Activated CD8-positive, alpha-beta T cell treated with anti-CD3 and anti-CD28 coated beads for 36 hours (primary cell): ENCODE data around the gene NKAIN2. TPM values are rescaled to one million over a fixed set of nuclear protein-coding genes. Genes with fewer than 3 reads are reported as not detected.

Source experiments
- ATAC-seq: fragments of 200-7000 bp; cut with Tn5 transposase; one replicate; pipeline ENCODE4 v1.10.0; 2021; ENCODE audit warnings: mild to moderate bottlenecking, moderate library complexity
- CTCF ChIA-PET: fragments of 350-600 bp; sonication (Branson Sonifier 250); formaldehyde crosslinking; loops from one replicate; lab custom pipeline; 2021; ENCODE audit warnings: antibody characterized with exemption; lab: Charles Lee
- POLR2A ChIA-PET: fragments of 350-600 bp; sonication (Branson Sonifier 250); formaldehyde crosslinking; loops from one replicate; lab custom pipeline; 2021; ENCODE audit warnings: antibody characterized with exemption; lab: Charles Lee
- DNase-seq: peaks from one replicate; pipeline ENCODE4 v3.0.0-alpha.2; 2020
- H3K27ac Mint-ChIP-seq: one replicate; pipeline ENCODE4 v1.8.0; 2021; ENCODE audit warnings: mild to moderate bottlenecking, mixed read lengths
- H3K27me3 Mint-ChIP-seq: one replicate; pipeline ENCODE4 v1.8.0; 2021; ENCODE audit warnings: mixed read lengths
- H3K36me3 Mint-ChIP-seq: one replicate; pipeline ENCODE4 v1.8.0; 2021; ENCODE audit warnings: low read depth, mixed read lengths
- H3K4me1 Mint-ChIP-seq: one replicate; pipeline ENCODE4 v1.8.0; 2021; ENCODE audit warnings: low read depth, mixed read lengths
- H3K4me3 Mint-ChIP-seq: one replicate; pipeline ENCODE4 v1.8.0; 2021; ENCODE audit warnings: mild to moderate bottlenecking, moderate library complexity, mixed read lengths
- H3K9me3 Mint-ChIP-seq: one replicate; pipeline ENCODE4 v1.8.0; 2021; ENCODE audit warnings: mixed read lengths
- intact Hi-C: fragments of 100-400 bp; cut with micrococcal nuclease; formaldehyde crosslinking; loops from one replicate; pipeline ENCODE4 v1.10.0; 2022
- total RNA-seq, 2 experiments: library from RNA; stranded (reverse); gene quantifications; one replicate each; pipeline ENCODE4 v1.2.3, GENCODE V29; 2021
- TF ChIP-seq, protein P1 (sequence below): fragments of 200-600 bp; IDR thresholded peaks from one replicate; pipeline ENCODE4 v1.8.0; 2022; ENCODE audit warnings: antibody characterized with exemption, mild to moderate bottlenecking

NKAIN2 gene
- total RNA-seq, 2 experiments from 2014 or later = not detected

DNA sequence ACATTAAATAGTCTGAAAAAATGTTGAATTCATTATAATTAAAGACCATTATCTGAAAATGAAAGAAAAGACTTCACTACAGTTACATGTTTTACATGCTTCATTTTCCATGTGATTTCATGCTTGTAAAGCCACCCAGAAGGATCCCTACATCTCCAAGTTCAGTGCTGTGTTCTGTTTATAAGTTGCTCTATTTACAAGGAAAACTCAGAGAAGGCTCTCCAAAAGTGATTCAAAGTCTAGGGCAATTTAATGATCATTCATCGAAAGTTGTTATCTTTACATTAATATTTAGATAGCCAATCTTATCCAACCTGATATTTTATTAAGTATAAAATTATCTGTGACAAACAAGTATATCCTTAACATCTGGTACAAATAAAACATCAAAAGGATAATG lies 663.7 kb downstream of the NKAIN2 start:
- no peak for ATAC-seq
- no peaks in the 10 kb centered on the region for H3K9me3 Mint-ChIP-seq
- POLR2A ChIA-PET = no interaction called here
- H3K4me1 Mint-ChIP-seq = no peaks in the 10 kb centered on the region
- CTCF ChIA-PET = no interaction called here
- no peak overlapping the region for H3K4me3 Mint-ChIP-seq
- no peak overlapping the region for H3K27ac Mint-ChIP-seq
- TF ChIP-seq, protein P1, sequence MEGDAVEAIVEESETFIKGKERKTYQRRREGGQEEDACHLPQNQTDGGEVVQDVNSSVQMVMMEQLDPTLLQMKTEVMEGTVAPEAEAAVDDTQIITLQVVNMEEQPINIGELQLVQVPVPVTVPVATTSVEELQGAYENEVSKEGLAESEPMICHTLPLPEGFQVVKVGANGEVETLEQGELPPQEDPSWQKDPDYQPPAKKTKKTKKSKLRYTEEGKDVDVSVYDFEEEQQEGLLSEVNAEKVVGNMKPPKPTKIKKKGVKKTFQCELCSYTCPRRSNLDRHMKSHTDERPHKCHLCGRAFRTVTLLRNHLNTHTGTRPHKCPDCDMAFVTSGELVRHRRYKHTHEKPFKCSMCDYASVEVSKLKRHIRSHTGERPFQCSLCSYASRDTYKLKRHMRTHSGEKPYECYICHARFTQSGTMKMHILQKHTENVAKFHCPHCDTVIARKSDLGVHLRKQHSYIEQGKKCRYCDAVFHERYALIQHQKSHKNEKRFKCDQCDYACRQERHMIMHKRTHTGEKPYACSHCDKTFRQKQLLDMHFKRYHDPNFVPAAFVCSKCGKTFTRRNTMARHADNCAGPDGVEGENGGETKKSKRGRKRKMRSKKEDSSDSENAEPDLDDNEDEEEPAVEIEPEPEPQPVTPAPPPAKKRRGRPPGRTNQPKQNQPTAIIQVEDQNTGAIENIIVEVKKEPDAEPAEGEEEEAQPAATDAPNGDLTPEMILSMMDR = no peak
- H3K36me3 Mint-ChIP-seq = no peaks in the 10 kb centered on the region
- no peaks in the 10 kb centered on the region for H3K27me3 Mint-ChIP-seq
- intact Hi-C loops = no loop called here
- no peak for DNase-seq

DNA sequence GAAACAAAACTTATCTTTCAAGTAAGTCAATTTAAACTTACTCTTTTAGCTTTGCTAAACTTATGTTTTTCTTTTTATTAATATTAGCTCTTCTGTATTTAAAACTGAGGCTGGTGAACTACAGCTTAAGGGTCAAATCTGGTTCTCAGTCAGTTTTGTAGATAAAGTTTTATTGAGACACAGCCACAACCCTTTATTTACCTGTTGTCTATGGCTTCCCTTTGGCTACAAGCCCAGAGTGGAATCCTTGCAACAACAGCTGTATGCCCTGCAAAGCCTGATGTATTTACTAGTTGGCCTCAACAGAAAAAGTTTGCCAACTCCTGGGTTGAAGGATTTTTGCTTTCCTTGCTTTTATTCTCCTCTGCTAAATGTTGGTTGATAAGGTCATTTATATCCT lies 667.1 kb downstream of the NKAIN2 start:
- intact Hi-C loops = no loop called here
- Mint-ChIP-seq H3K36me3 (no peaks in the 10 kb centered on the region), H3K4me1 (no peaks in the 10 kb centered on the region), H3K27me3 (no peaks in the 10 kb centered on the region), H3K4me3 (no peak overlapping the region), H3K27ac (no peak overlapping the region), H3K9me3 (no peaks in the 10 kb centered on the region)
- ChIA-PET CTCF (no interaction called here), POLR2A (no interaction called here)
- ATAC-seq (no peak), DNase-seq (no peak)
- TF ChIP-seq, protein P1 = no peak

DNA sequence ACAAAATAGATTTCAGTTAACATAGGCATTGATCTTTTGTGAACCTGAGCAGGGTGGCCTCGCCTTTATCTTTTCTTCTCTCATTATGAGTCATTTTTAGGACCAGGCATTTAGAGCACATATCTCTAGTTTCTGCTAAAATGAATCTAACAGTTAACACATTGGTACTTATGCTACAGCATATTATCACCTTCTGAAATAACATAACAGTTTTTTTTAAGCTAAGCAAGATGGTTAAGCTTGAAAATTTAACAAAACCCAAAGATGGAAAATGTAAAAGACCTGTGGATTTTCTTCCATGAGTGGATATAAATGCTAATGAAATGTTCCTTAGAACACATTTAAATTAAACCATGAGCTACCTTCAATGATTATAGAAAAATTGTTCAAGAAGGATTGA lies 671.5 kb downstream of the NKAIN2 start:
- no peaks in the 10 kb centered on the region for H3K27me3 Mint-ChIP-seq
- ATAC-seq = no peak
- H3K4me3 Mint-ChIP-seq = no peak overlapping the region
- no peaks in the 10 kb centered on the region for H3K9me3 Mint-ChIP-seq
- no peaks in the 10 kb centered on the region for H3K36me3 Mint-ChIP-seq
- H3K4me1 Mint-ChIP-seq = no peaks in the 10 kb centered on the region
- ChIA-PET POLR2A (no interaction called here), CTCF (interaction anchor here (1.6 kb wide), 1 partner anchor 11 kb away, joined by 3 read pairs; no protein-coding TSS in a partner anchor)
- DNase-seq = no peak
- H3K27ac Mint-ChIP-seq = no peak overlapping the region
- intact Hi-C loops = no loop called here
- TF ChIP-seq, protein P1 = no peak

DNA sequence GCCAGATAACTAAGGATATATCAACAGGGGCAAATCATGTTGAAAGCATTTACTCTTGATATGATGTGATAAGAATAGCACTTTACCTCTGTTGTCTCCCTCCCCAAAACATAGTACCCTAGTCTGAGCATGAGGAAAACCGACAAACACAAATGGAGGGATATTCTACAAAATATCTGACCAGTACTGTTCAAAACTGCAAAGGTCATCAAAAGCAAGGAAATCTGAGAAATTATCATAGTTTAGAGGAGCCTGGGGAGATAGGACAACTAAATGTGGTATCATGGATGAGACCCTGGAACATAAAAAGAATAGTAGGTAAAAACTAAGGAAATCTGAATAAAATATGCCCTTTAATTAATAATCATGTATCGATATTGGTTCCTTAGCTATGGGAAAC lies 675.2 kb downstream of the NKAIN2 start:
- DNase-seq (no peak), ATAC-seq (no peak)
- no peaks in the 10 kb centered on the region for H3K36me3 Mint-ChIP-seq
- H3K27ac Mint-ChIP-seq = no peak overlapping the region
- TF ChIP-seq, protein P1 = no peak
- H3K9me3 Mint-ChIP-seq = no peaks in the 10 kb centered on the region
- H3K4me1 Mint-ChIP-seq = no peaks in the 10 kb centered on the region
- intact Hi-C loops = no loop called here
- POLR2A ChIA-PET = no interaction called here
- CTCF ChIA-PET = no interaction called here
- H3K27me3 Mint-ChIP-seq = no peaks in the 10 kb centered on the region
- H3K4me3 Mint-ChIP-seq = no peak overlapping the region

DNA sequence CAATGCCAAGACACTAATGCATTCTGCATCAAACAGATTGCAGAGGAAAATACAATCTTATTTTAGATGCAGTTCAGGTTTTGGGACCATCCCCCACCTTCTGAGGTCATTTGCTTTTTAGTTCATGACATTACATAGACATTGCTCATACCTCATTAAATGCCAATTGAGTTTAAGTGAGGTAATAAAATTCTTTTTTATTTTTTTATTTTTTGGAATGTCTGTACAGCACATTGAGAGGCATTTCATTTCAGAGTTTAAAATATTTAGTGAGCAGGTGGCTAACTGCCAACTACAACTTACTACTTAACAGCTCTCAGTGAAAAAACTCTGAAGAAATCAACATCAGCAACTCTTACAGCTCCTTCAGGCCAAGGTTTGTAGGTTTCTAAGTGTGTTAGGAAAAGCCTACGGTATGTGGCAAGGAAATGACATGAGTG lies 676.3 kb downstream of the NKAIN2 start:
- no peaks in the 10 kb centered on the region for H3K4me1 Mint-ChIP-seq
- no peaks in the 10 kb centered on the region for H3K9me3 Mint-ChIP-seq
- ATAC-seq = no peak
- no peak overlapping the region for H3K4me3 Mint-ChIP-seq
- DNase-seq = no peak
- ChIA-PET POLR2A (no interaction called here), CTCF (no interaction called here)
- H3K27ac Mint-ChIP-seq = no peak overlapping the region
- TF ChIP-seq, protein P1 = no peak
- intact Hi-C loops = no loop called here
- no peaks in the 10 kb centered on the region for H3K27me3 Mint-ChIP-seq
- H3K36me3 Mint-ChIP-seq = no peaks in the 10 kb centered on the region
